Thyroid gland (tissue), 4 donors: ENCODE measurements around the gene SCN2A. TPM values are rescaled to one million over a fixed set of nuclear protein-coding genes. Genes with fewer than 3 reads are reported as not detected.

ENCODE experiments used
- DNase-seq, 2 donors: peaks; one replicate each; pipeline ENCODE4 v3.0.0-alpha.2; 2019
- H3K27ac ChIP-seq, 3 donors: fragments of 200-600 bp; sonication (generic); 1 replicate in 2 of 3; 2 replicates in 1 of 3; pipeline ENCODE4 v1.5.1; 2016 to 2019; ENCODE audit warnings: mild to moderate bottlenecking in 1 of 3, moderate library complexity in 1 of 3
- H3K27me3 ChIP-seq: fragments of 200-600 bp; sonication (generic); one replicate; pipeline ENCODE4 v1.5.1; 2019
- H3K36me3 ChIP-seq, 2 donors: fragments of 200-600 bp; sonication (generic); one replicate each; pipeline ENCODE4 v1.5.1; 2016 to 2019
- H3K4me1 ChIP-seq, 2 donors: fragments of 200-600 bp; sonication (generic); one replicate each; pipeline ENCODE4 v1.5.1; 2017 to 2019
- H3K4me3 ChIP-seq, 3 donors: fragments of 200-600 bp; sonication (generic); replicated peaks in 1 of 3; 1 replicate in 2 of 3; 2 replicates in 1 of 3; pipeline ENCODE4 v1.5.1; 2016; ENCODE audit warnings: mild to moderate bottlenecking in 1 of 3
- H3K9me3 ChIP-seq: fragments of 200-600 bp; sonication (generic); one replicate; pipeline ENCODE4 v1.5.1; 2017
- CTCF ChIP-seq, 6 experiments: fragments of 200-600 bp in 3 of 6; fragments of 450-650 bp in 3 of 6; sonication (generic) in 3 of 6; IDR thresholded peaks; one replicate each; pipeline ENCODE4 v1.5.1; 2016 to 2019; ENCODE audit warnings: antibody characterized with exemption in 6 of 6, mild to moderate bottlenecking in 2 of 6, inconsistent platforms in 1 of 6, moderate library complexity in 1 of 6
- POLR2A ChIP-seq, 2 donors: fragments of 450-650 bp; IDR thresholded peaks; one replicate each; pipeline ENCODE4 v1.6.1; 2017; ENCODE audit warnings: antibody characterized with exemption in 2 of 2, mild to moderate bottlenecking in 2 of 2, moderate library complexity in 1 of 2
- WGBS, 2 donors: methylation state at CpG; one replicate each; pipeline ENCODE4 v1.1.5; 2017; 5-methylcytosine and 5-hydroxymethylcytosine counted together
- intact Hi-C: fragments of 100-400 bp; cut with DNase I; formaldehyde crosslinking; loops from one replicate; pipeline ENCODE4 v1.15.1; 2023
- total RNA-seq, 4 donors: library from RNA; depleted of rRNA; stranded (reverse); fragments of >200 nt; gene quantifications; one replicate each; pipeline ENCODE4 v1.2.3, GENCODE V29; 2016

The SCN2A gene
- total RNA-seq, 4 donors from 2014 or later, result under 0.01 to 0.33 (median 0.15) TPM

GRCh38 chr2:165431014-165431413 is 191.8 kb downstream of the SCN2A start:
- TF ChIP-seq POLR2A (IDR thresholded peaks at IDR 0.05), result no peak
- no peak for TF ChIP-seq CTCF (IDR thresholded peaks at IDR 0.05)
- Histone ChIP-seq H3K4me1 (no peaks in the 10 kb centered on the region), H3K9me3 (no peaks in the 10 kb centered on the region), H3K36me3 (no peaks in the 10 kb centered on the region), H3K4me3 (no peak overlapping the region), H3K27ac (no peak overlapping the region), H3K27me3 (no peaks in the 10 kb centered on the region)
- intact Hi-C loops, result no loop called here
- DNase-seq, result no peak

GRCh38 chr2:165432234-165432966 is 193.2 kb downstream of the SCN2A start:
- DNase-seq, result no peak
- H3K27me3 ChIP-seq, result no peaks in the 10 kb centered on the region

GRCh38 chr2:165434865-165435496 is 195.8 kb downstream of the SCN2A start:
- TF ChIP-seq CTCF (IDR thresholded peaks at IDR 0.05), result no peak
- intact Hi-C loops, result no loop called here
- H3K4me3 ChIP-seq, result no peak overlapping the region
- H3K27me3 ChIP-seq, result no peaks in the 10 kb centered on the region
- H3K9me3 ChIP-seq, result no peaks in the 10 kb centered on the region
- DNase-seq, result no peak
- no peaks in the 10 kb centered on the region for H3K4me1 ChIP-seq
- H3K27ac ChIP-seq, result no peak overlapping the region
- WGBS, 2 donors, result 55 to 73% methylated on average over 1 of the region's 1 CpG
- H3K36me3 ChIP-seq, result no peaks in the 10 kb centered on the region

More at GRCh38 chr2:165432234-165432966, 193.2 kb downstream of the SCN2A start:
- Histone ChIP-seq H3K9me3 (no peaks in the 10 kb centered on the region), H3K4me3 (no peak overlapping the region), H3K4me1 (no peaks in the 10 kb centered on the region), H3K36me3 (no peaks in the 10 kb centered on the region), H3K27ac (no peak overlapping the region)
- TF ChIP-seq CTCF (IDR thresholded peaks at IDR 0.05) (no peak), POLR2A (IDR thresholded peaks at IDR 0.05) (no peak)
- intact Hi-C loops, result no loop called here

- H3K27ac ChIP-seq, result no peak overlapping the region
- WGBS, 2 donors, result 42 to 56% methylated on average over 1 of the region's 1 CpG
- no peak for TF ChIP-seq POLR2A (IDR thresholded peaks at IDR 0.05)
- no peak for TF ChIP-seq CTCF (IDR thresholded peaks at IDR 0.05)
- no peaks in the 10 kb centered on the region for H3K27me3 ChIP-seq
- intact Hi-C loops, result no loop called here
- H3K4me3 ChIP-seq, result no peak overlapping the region
- no peaks in the 10 kb centered on the region for H3K36me3 ChIP-seq
- no peaks in the 10 kb centered on the region for H3K9me3 ChIP-seq
- no peak for DNase-seq
- H3K4me1 ChIP-seq, result no peaks in the 10 kb centered on the region
Observed at GRCh38 chr2:165435611-165436010, 196.4 kb downstream of the SCN2A start.

- DNase-seq, result no peak
- Histone ChIP-seq H3K4me1 (no peaks in the 10 kb centered on the region), H3K4me3 (no peak overlapping the region), H3K9me3 (no peaks in the 10 kb centered on the region), H3K27ac (no peak overlapping the region), H3K36me3 (no peaks in the 10 kb centered on the region), H3K27me3 (no peaks in the 10 kb centered on the region)
- TF ChIP-seq POLR2A (IDR thresholded peaks at IDR 0.05) (no peak), CTCF (IDR thresholded peaks at IDR 0.05) (no peak)
- intact Hi-C loops, result no loop called here
- 85 to 95% methylated on average over 3 of the region's 3 CpGs for WGBS, 2 donors
Observed at GRCh38 chr2:165436559-165436958, 197.3 kb downstream of the SCN2A start.
